ENCODE results near the gene ADAMTS10.
"Not testable (repeated sequence)": the region's sequence is repeated elsewhere in the genome, so short reads cannot be mapped to it uniquely, and the experiment has no call there.

ADAMTS10 gene

DNA sequence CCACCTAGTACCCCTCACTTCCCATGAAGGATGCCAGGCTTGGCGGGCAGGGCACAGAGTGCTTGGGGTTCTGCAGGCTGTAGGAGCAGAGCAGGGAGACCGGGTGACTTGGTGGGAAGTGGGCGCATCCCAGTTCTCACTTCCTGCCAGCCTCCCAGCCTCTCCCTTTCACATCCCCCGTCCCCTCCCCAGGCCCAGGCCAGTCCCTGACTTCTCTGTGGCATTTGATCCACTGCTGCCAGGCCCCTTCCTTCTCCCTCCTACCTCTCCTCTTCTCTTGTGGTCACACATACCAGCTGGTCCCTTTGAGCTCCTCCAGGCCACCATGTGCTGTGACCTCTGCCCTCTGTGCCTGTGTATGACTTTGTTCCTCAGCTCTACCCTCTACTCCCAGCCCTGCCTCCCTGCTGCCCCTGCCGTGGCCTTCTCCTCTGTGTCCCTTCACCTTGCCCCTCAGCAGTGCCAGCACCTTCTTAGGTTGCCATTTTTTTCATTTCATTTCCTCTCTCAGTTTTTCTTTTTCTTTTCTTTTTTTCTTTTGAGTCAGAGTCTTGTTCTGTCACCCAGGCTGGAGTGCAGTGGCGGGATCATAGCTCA lies 52.8 kb downstream of the ADAMTS10 start:
- DNase-seq = no peak

DNA sequence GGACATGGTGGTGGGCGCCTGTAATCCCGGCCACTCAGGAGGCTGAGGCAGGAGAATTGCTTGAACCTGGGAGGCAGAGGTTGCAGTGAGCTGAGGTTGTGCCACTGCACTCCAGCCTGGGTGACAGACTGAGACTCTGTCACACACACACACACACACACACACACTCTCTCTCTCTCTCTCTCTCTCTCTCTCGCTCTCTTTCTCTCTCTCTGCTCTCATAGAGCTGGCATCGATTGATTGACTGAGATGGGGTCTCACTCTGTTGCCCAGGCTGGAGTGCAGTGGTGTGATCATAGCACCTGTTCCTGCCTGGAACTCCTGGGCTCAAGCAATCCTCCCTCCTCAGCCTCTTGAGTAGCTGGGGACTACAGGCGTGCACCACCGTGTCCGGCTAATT lies 56.8 kb downstream of the ADAMTS10 start:
- not testable (repeated sequence) for DNase-seq

DNA sequence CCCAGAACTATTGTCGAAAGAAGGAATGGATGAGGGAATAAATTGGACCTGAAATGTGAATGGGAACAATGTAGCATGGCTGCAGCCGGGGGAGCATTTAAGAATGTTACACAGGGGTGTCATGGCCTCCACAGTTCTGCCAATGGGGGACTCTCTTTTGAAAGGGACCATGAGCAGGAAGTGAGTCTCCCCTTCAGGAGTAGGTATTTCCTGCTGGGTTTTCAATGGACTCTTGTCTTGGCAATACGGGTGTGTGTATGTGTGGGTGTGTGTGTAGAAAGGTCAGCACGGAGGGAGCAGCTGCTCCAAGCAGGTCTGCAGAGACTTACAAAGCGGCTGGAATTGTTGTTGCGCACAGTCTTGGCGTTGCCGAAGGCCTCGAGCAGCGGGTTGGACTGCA lies 57.7 kb downstream of the ADAMTS10 start:
- DNase-seq = no peak

DNA sequence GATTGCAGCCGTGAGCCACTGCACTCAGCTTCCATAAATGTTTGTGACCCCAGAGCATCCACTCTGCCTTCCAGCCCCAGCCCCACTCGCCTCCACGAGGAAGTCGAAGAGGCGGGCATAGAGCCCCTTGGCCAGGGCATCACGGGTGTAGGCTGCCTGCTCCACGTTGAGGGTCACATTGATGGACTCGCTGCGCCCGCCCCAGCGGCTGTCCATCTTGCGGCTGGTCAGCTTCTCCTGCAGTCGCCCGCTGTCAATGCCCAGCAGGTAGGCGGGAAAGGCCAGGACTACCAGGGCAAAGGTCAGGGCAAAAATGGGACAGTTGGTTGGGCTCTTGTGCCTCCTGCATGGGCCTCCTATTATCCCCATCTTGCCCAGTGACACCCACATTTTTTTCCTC lies 60.4 kb downstream of the ADAMTS10 start:
- no peak for DNase-seq

DNA sequence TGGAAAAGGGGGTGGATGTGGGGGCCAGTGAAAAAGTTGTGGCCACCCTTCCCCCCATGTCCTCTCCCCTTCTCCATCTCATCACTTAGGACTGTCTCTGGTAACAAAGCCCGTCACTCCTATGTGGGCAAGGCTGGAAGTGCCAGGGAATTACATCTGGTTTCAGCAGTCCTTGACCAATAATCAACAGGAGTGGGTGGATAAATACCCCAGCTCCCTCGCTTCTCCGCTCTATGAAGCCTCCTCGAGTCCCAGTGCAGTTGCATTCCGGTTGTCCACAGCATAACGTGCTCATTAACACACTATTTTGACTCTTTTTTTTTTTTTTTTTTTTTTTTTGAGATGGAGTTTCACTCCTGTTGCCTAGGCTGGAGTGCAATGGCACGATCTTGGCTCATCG lies 64.8 kb downstream of the ADAMTS10 start:
- no peak for DNase-seq

DNA sequence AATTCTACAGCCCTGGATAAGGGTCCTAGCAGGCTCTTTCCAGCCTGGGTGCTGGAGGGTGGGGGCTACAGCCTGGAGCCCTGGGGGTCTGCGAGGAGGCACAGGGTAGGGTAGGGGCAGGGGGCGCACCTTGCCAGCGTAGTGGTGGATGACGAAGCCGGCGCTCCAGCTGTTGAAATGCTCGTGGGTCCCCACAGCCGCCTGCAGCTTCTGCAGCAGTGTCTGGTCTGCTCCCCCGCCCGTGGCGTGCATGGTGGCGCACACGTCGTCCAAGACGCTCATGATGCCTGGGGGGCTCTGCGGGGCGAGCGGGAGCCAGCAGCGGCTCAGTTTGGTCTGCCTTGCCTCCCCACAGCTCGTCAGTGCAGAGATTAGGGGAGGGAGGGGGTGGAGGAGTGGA lies 66.3 kb downstream of the ADAMTS10 start:
- DNase-seq = no peak

DNA sequence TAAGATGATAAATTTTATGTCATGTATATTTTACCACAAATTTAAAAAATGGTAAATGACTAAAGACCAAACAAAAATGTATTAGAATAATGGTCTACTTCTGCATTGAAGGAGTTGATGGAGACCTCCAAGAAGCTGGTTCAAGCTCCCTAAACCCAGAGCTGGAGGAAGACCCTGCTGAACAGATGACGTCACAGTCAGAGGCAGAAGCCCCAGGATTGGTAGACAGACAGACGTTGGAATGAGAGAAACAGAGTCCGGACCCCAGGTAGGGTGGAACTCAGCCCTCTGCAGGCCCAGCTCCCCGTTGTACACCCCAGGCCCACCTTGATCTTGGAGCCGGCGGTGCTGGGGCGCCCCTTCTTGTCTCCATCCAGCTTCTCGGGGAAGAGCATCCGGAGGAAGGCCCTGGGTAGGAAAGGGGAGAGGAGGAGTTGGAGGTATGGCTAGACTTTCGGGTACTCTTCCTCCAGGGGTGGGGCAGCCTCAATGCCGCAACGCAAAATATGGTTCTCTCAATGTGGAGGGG lies 70.8 kb downstream of the ADAMTS10 start:
- DNase-seq = no peak

DNA sequence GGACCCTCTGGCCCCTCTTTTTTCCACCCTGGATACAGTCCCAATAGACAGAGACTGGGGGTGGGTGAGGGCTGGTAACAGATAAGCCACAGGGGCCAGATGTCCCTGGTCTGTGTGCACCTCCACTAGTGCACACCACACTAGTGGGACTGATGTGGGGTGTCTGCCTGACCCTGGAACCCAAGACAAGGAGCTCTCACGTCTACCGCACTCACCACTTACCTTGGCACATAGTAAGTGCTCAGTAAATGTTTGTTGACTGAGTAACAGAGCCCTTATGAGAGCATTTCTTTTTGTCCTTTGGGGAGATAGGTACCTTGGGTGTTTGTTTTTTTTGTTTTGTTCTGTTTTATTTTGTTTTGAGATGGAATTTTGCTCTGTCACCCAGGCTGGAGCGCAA lies 73.4 kb downstream of the ADAMTS10 start:
- DNase-seq = no peak

DNA sequence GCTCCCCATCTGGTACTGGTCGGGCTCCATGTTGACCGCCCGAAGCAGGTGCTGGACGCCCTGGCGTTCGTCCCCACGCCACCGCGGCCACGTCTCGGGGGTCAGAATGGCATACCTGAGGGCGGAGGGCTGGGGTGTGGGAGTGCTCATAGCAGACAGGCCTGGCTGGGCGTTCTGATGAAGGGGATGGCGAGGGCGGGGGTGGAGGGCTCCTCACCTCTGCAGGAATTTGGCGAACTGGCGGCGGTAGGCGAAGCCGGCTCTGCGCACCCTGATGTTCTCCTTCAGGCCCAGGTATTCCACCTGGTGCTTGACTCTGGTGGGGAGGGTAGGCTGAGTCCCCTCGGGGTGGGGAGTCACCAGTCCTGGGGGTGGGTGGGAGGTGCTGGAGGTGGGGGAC lies 74.2 kb downstream of the ADAMTS10 start:
- DNase-seq = no peak

DNA sequence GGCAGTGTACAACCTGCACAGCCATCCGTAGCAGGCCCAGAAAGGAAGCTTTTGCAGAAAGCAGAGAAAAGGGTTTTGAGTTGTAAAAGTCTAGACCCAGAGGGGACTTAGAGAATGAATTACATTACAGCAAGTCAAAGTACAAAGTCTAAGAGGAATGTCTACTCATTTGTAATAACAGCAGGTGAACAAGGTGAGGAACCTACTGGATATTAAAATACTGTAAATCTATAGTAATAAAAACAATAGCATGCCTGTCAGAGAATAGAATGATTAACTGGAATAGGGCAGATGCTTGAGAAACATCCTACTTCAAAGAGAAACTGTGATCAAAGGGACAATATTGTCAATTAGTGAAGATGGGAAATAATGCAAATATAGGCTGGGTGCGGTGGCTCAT lies 78.3 kb downstream of the ADAMTS10 start:
- DNase-seq = no peak

DNA sequence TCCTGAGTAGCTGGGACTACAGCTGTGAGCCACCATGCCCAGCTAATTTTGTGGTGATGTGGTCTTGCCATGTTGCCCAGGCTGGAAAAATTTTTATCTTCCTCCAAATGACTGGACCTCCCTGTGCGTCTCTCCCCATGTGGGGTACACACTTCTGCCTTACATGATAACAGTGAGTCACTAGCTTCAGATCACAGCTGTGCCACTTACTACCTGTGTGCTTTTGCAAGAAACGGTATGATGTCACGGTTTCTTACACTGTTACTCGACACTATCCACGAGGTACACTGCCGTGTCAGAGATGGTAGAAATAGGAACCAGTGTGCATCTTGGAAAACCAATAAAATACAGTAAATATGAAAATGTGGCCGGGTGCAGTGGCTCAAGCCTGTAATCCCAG lies 79.0 kb downstream of the ADAMTS10 start:
- DNase-seq = no peak
